Neural cell (in vitro differentiated cells): Measurements from ENCODE around the gene CRKL. TPM values are rescaled to one million over a fixed set of nuclear protein-coding genes. Genes with fewer than 3 reads are reported as not detected.

Source experiments
- H2AFZ ChIP-seq: fragments of 200-600, 300-800 bp; sonication (generic), shearing (Covaris generic); 2 replicates; pipeline ENCODE4 v1.6.0; 2014; ENCODE audit warnings: low read depth, mild to moderate bottlenecking, antibody characterized with exemption, low read length, moderate library complexity
- H3F3A ChIP-seq: fragments of 200-600 bp; shearing (Covaris generic); 2 replicates; pipeline ENCODE4 v1.6.1; 2016; ENCODE audit warnings: mild to moderate bottlenecking, moderate library complexity, mixed read lengths, antibody characterized with exemption, low read length; ENCODE audit not compliant: insufficient read depth, poor library complexity, severe bottlenecking
- H3K27ac ChIP-seq: fragments of 200-600, 300-800 bp; sonication (generic), shearing (Covaris generic); 2 replicates; pipeline ENCODE4 v1.5.1; 2014; ENCODE audit warnings: mild to moderate bottlenecking, low read length, moderate library complexity
- H3K27me3 ChIP-seq: fragments of 300-800, 200-600 bp; sonication (generic), shearing (Covaris generic); 2 replicates; pipeline ENCODE4 v1.6.0; 2014; ENCODE audit warnings: mild to moderate bottlenecking, low read depth, low read length, moderate library complexity; ENCODE audit not compliant: insufficient read depth
- H3K36me3 ChIP-seq: fragments of 300-800, 200-600 bp; sonication (generic), shearing (Covaris generic); 2 replicates; pipeline ENCODE4 v1.5.1; 2014; ENCODE audit warnings: mild to moderate bottlenecking, antibody characterized with exemption, low read length, moderate library complexity; ENCODE audit not compliant: insufficient read depth
- H3K4me2 ChIP-seq: fragments of 300-800, 200-600 bp; sonication (generic), shearing (Covaris generic); 2 replicates; pipeline ENCODE4 v1.6.0; 2014; ENCODE audit warnings: mild to moderate bottlenecking, low read length
- H3K4me3 ChIP-seq: fragments of 300-800, 200-600 bp; sonication (generic), shearing (Covaris generic); 2 replicates; pipeline ENCODE4 v1.5.1; 2014; ENCODE audit warnings: mild to moderate bottlenecking, low read length, moderate library complexity
- H3K79me2 ChIP-seq: fragments of 200-600 bp; shearing (Covaris generic); replicated peaks from 2 replicates; pipeline ENCODE4 v1.6.0; 2014; ENCODE audit warnings: mild to moderate bottlenecking, low read length, moderate library complexity; ENCODE audit not compliant: insufficient read depth
- H3K9ac ChIP-seq: fragments of 300-800, 200-600 bp; sonication (generic), shearing (Covaris generic); 2 replicates; pipeline ENCODE4 v1.6.1; 2016; ENCODE audit warnings: mild to moderate bottlenecking, low read length, mixed read lengths
- H3K9me2 ChIP-seq: fragments of 200-600 bp; shearing (Covaris generic); 2 replicates; pipeline ENCODE4 v1.6.1; 2016; ENCODE audit warnings: mild to moderate bottlenecking, low read length, mixed read lengths; ENCODE audit not compliant: insufficient read depth
- H3K9me3 ChIP-seq: fragments of 200-600, 300-800 bp; sonication (generic), shearing (Covaris generic); 2 replicates; pipeline ENCODE4 v1.6.1; 2016; ENCODE audit warnings: mild to moderate bottlenecking, mixed run types, low read length, moderate library complexity, mixed read lengths
- H4K20me1 ChIP-seq: fragments of 200-600 bp; shearing (Covaris generic); 2 replicates; pipeline ENCODE4 v1.6.1; 2016; ENCODE audit warnings: mild to moderate bottlenecking, mixed run types; ENCODE audit not compliant: insufficient read depth
- CTCF ChIP-seq: fragments of 450-650 bp; IDR thresholded peaks from 2 replicates; pipeline ENCODE4 v1.5.1; 2014; ENCODE audit warnings: antibody characterized with exemption, mild to moderate bottlenecking, moderate library complexity; ENCODE audit not compliant: poor library complexity, severe bottlenecking
- EP300 ChIP-seq: fragments of 450-650 bp; conservative IDR thresholded peaks from 2 replicates; pipeline ENCODE4 v1.6.1; 2014; ENCODE audit warnings: antibody characterized with exemption, mild to moderate bottlenecking, moderate library complexity; ENCODE audit not compliant: poor library complexity, severe bottlenecking
- EZH2 ChIP-seq: fragments of 200-600, 300-800 bp; shearing (Covaris generic), sonication (generic); IDR thresholded peaks from 2 replicates; pipeline ENCODE4 v1.6.1; 2014; ENCODE audit warnings: antibody characterized with exemption, low read length, borderline replicate concordance, mild to moderate bottlenecking; ENCODE audit not compliant: insufficient read depth, poor library complexity, severe bottlenecking
- MXI1 ChIP-seq: fragments of 450-650 bp; conservative IDR thresholded peaks from 2 replicates; pipeline ENCODE4 v1.6.1; 2014; ENCODE audit warnings: antibody characterized with exemption, mild to moderate bottlenecking; ENCODE audit not compliant: poor library complexity, severe bottlenecking
- POLR2AphosphoS5 ChIP-seq: IDR thresholded peaks from 2 replicates; pipeline ENCODE4 v1.6.1; 2012
- RAD21 ChIP-seq: fragments of 450-650 bp; conservative IDR thresholded peaks from 2 replicates; pipeline ENCODE4 v1.6.1; 2014; ENCODE audit warnings: antibody characterized with exemption, mild to moderate bottlenecking, moderate library complexity
- REST ChIP-seq: IDR thresholded peaks from 2 replicates; pipeline ENCODE4 v1.6.1; 2012; ENCODE audit warnings: borderline replicate concordance
- SMC3 ChIP-seq: fragments of 450-650 bp; conservative IDR thresholded peaks from 2 replicates; pipeline ENCODE4 v1.6.1; 2014; ENCODE audit warnings: antibody characterized with exemption, mild to moderate bottlenecking, moderate library complexity; ENCODE audit not compliant: poor library complexity
- TAF1 ChIP-seq: IDR thresholded peaks from 2 replicates; pipeline ENCODE4 v1.6.1; 2012; ENCODE audit warnings: low read depth
- polyA plus RNA-seq: library from polyadenylated mRNA; depleted of rRNA; stranded (reverse); fragments of >200 nt; gene quantifications from 2 replicates; pipeline ENCODE4 v1.2.3, GENCODE V29; 2014

Gene CRKL
- polyA plus RNA-seq, 1 donor from 2014 or later, result 46.8 TPM

GRCh38 chr22:20998411-20999336 is 81.5 kb downstream of the CRKL start:
- H3K9ac ChIP-seq, result no peak overlapping the region
- TF ChIP-seq CTCF (no peak), TAF1 (no peak), EZH2 (no peak), MXI1 (no peak), RAD21 (no peak)
- H3K4me2 ChIP-seq, result no peak overlapping the region
- no peaks in the 10 kb centered on the region for H3K36me3 ChIP-seq
- no peak overlapping the region for H3K27ac ChIP-seq
- H3K9me3 ChIP-seq, result no peaks in the 10 kb centered on the region
- no peaks in the 10 kb centered on the region for H3K9me2 ChIP-seq
- peaks cover 3% of the 10 kb centered on the region for H3K79me2 ChIP-seq
- H3F3A ChIP-seq, result no peaks in the 10 kb centered on the region
- H4K20me1 ChIP-seq, result no peaks in the 10 kb centered on the region
- no peak overlapping the region for H3K4me3 ChIP-seq
- H3K27me3 ChIP-seq, result no peaks in the 10 kb centered on the region
- H2AFZ ChIP-seq, result no peak overlapping the region

- no peak overlapping the region for H3K9ac ChIP-seq
- H4K20me1 ChIP-seq, result no peaks in the 10 kb centered on the region
- no peak overlapping the region for H3K4me2 ChIP-seq
- no peak overlapping the region for H2AFZ ChIP-seq
- no peaks in the 10 kb centered on the region for H3K9me3 ChIP-seq
- H3F3A ChIP-seq, result no peaks in the 10 kb centered on the region
- no peaks in the 10 kb centered on the region for H3K27me3 ChIP-seq
- no peak overlapping the region for H3K27ac ChIP-seq
- no peaks in the 10 kb centered on the region for H3K9me2 ChIP-seq
- H3K36me3 ChIP-seq, result no peaks in the 10 kb centered on the region
- H3K4me3 ChIP-seq, result peak overlapping the region; percentile 69
- H3K79me2 ChIP-seq, result peaks cover 3% of the 10 kb centered on the region
- no peak for TF ChIP-seq RAD21
- no peak for TF ChIP-seq EP300
- no peak for TF ChIP-seq SMC3
- TF ChIP-seq POLR2AphosphoS5, result no peak
- no peak for TF ChIP-seq MXI1
- no peak for TF ChIP-seq REST
- no peak for TF ChIP-seq TAF1
- no peak for TF ChIP-seq CTCF
- TF ChIP-seq EZH2, result no peak
Observed at GRCh38 chr22:20999350-21000206, 82.4 kb downstream of the CRKL start.
